HG02938 (cell line): ENCODE data around the gene MRPS27.

Experiments
- ATAC-seq: cut with Tn5 transposase; IDR thresholded peaks from one replicate; pipeline ENCODE4 v1.9.1; 2021; ENCODE audit warnings: mild to moderate bottlenecking, moderate library complexity; ENCODE audit not compliant: unreplicated experiment

Gene MRPS27

GRCh38 chr5:72234868-72235267 lies 85.2 kb downstream of the MRPS27 start:
- ATAC-seq: no peak

- peak; percentile 96 for ATAC-seq
Measured at GRCh38 chr5:72234265-72234700, 85.8 kb downstream of the MRPS27 start.

GRCh38 chr5:72233835-72234234 lies 86.2 kb downstream of the MRPS27 start:
- no peak for ATAC-seq

GRCh38 chr5:72232838-72233237 lies 87.2 kb downstream of the MRPS27 start:
- no peak for ATAC-seq

- ATAC-seq: no peak
Measured at GRCh38 chr5:72231991-72232703, 87.9 kb downstream of the MRPS27 start.

GRCh38 chr5:72228960-72229359 lies 91.1 kb downstream of the MRPS27 start:
- ATAC-seq: no peak

GRCh38 chr5:72226950-72227349 lies 93.1 kb downstream of the MRPS27 start:
- ATAC-seq: no peak

GRCh38 chr5:72225741-72226140 lies 94.3 kb downstream of the MRPS27 start:
- no peak for ATAC-seq

- ATAC-seq: no peak
Measured at GRCh38 chr5:72224946-72225463, 95.0 kb downstream of the MRPS27 start.

GRCh38 chr5:72223371-72223770 lies 96.7 kb downstream of the MRPS27 start:
- no peak for ATAC-seq

- no peak for ATAC-seq
Measured at GRCh38 chr5:72222521-72222920, 97.5 kb downstream of the MRPS27 start.

GRCh38 chr5:72221541-72221940 lies 98.5 kb downstream of the MRPS27 start:
- no peak for ATAC-seq

GRCh38 chr5:72221099-72221498 lies 98.9 kb downstream of the MRPS27 start:
- no peak for ATAC-seq

GRCh38 chr5:72216756-72217155 lies 103.3 kb downstream of the MRPS27 start:
- ATAC-seq: no peak

- ATAC-seq: no peak
Measured at GRCh38 chr5:72214168-72214567, 105.9 kb downstream of the MRPS27 start.

GRCh38 chr5:72213482-72213881 lies 106.6 kb downstream of the MRPS27 start:
- ATAC-seq: no peak

- no peak for ATAC-seq
Measured at GRCh38 chr5:72212171-72212570, 107.9 kb downstream of the MRPS27 start.

- no peak for ATAC-seq
Measured at GRCh38 chr5:72210888-72211678, 109.0 kb downstream of the MRPS27 start.

GRCh38 chr5:72209147-72210115 lies 110.6 kb downstream of the MRPS27 start:
- no peak for ATAC-seq

GRCh38 chr5:72208324-72208926 lies 111.6 kb downstream of the MRPS27 start:
- no peak for ATAC-seq
